IPS-18c (cell line): Measurements from ENCODE around the gene BFAR.

ENCODE experiments used
- H3K4me3 ChIP-seq: 2 replicates; pipeline ENCODE4 v1.7.0; 2013; ENCODE audit warnings: low read depth, mild to moderate bottlenecking, low read length, moderate library complexity; ENCODE audit not compliant: insufficient read depth
- H3K9me3 ChIP-seq: one replicate; pipeline ENCODE4 v1.6.1; 2013; ENCODE audit warnings: mild to moderate bottlenecking, low read length, moderate library complexity; ENCODE audit not compliant: control insufficient read depth, insufficient read depth

The BFAR gene, protein sequence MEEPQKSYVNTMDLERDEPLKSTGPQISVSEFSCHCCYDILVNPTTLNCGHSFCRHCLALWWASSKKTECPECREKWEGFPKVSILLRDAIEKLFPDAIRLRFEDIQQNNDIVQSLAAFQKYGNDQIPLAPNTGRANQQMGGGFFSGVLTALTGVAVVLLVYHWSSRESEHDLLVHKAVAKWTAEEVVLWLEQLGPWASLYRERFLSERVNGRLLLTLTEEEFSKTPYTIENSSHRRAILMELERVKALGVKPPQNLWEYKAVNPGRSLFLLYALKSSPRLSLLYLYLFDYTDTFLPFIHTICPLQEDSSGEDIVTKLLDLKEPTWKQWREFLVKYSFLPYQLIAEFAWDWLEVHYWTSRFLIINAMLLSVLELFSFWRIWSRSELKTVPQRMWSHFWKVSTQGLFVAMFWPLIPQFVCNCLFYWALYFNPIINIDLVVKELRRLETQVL

GRCh38 chr16:14632693-14633569, at the start of gene BFAR:
TSS of gene BFAR (plus strand) at chr16:14632951. CDS start at chr16:14644347, 11,396 bp downstream.
- H3K4me3 ChIP-seq: peak within 1 kb of the TSS; percentile 89
- H3K9me3 ChIP-seq: no peaks in the 10 kb centered on the region

GRCh38 chr16:14585287-14585686, 47.5 kb upstream of the BFAR start:
- H3K9me3 ChIP-seq: no peaks in the 10 kb centered on the region
- no peak overlapping the region for H3K4me3 ChIP-seq

GRCh38 chr16:14586637-14587305, 46.0 kb upstream of the BFAR start:
- H3K4me3 ChIP-seq: no peak overlapping the region

GRCh38 chr16:14600164-14600563, 32.6 kb upstream of the BFAR start:
- H3K4me3 ChIP-seq: no peak overlapping the region
- H3K9me3 ChIP-seq: no peaks in the 10 kb centered on the region

More at GRCh38 chr16:14586637-14587305, 46.0 kb upstream of the BFAR start:
- H3K9me3 ChIP-seq: no peaks in the 10 kb centered on the region

DNA sequence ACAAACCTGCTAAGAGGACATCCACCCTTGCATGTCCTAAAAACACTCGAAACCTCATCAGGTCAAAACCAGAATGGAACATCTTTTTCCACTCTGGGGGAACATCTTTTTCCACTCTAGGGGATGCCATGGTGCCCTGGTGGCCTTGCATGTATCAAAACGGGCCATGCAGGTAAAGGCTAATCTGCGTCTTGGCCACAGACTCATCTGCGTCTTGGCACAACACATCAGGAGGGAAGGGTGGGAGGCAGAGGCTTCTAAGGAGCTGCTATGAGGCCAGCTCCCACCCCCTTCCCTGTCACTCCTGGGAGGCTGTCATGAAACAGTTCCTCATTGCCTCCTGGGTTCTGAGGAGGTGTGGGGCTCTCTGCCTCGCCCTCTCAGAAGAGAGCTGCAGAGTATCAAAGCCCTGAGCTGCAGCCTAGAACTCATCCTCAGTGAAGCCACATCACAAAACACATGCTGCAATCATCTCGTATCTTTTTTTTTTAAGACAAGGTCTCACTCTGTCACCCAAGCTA, 30.2 kb upstream of the BFAR start:
- no peaks in the 10 kb centered on the region for H3K9me3 ChIP-seq
- H3K4me3 ChIP-seq: no peak overlapping the region

- Histone ChIP-seq H3K9me3 (no peaks in the 10 kb centered on the region), H3K4me3 (no peak overlapping the region)
Observed at GRCh38 chr16:14606102-14606501, 26.6 kb upstream of the BFAR start.

- no peak overlapping the region for H3K4me3 ChIP-seq
- no peaks in the 10 kb centered on the region for H3K9me3 ChIP-seq
Observed at GRCh38 chr16:14608111-14608566, 24.6 kb upstream of the BFAR start.

DNA sequence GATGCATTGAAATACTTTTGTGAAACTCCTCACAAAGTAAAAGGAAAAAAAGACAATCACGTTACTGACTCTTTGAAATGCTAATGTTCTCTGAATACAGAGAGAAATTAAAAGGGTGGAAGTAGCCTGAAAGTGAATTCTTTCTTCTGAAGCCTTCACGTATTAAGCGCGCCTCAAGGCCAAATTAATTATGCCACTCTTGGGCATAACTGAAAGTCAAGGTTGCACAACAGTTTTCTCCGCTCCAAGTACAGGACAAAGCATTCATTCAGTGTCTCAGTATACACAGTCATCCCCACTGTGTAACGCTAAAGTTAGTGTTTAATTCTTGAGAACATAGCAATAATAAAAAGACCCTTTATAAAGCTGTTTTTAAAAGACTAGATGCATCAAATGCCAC, 24.1 kb upstream of the BFAR start:
- Histone ChIP-seq H3K4me3 (no peak overlapping the region), H3K9me3 (no peaks in the 10 kb centered on the region)

DNA sequence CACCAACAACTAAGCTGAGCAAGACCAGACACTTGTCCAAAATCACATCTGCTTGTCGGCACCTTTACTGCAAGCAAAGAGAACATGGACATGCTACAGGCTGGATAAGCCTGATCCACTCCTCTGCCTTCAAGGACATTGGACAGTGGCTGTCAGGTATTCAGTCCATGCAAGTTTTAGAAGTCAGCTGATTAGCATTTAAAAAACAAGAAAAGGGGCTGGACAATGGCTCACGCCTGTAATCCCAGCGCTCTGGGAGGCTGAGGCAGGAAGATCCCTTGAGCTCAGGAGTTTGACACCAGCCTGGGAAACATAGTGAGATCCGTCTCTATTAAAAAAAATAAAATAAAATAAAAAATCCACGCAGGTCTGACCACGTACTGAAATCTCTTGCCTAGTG, 23.0 kb upstream of the BFAR start:
- no peak overlapping the region for H3K4me3 ChIP-seq

GRCh38 chr16:14611660-14612059, 21.1 kb upstream of the BFAR start:
- H3K9me3 ChIP-seq: no peaks in the 10 kb centered on the region
- H3K4me3 ChIP-seq: no peak overlapping the region

More for the DNA sequence above, 23.0 kb upstream of the BFAR start:
- H3K9me3 ChIP-seq: no peaks in the 10 kb centered on the region

DNA sequence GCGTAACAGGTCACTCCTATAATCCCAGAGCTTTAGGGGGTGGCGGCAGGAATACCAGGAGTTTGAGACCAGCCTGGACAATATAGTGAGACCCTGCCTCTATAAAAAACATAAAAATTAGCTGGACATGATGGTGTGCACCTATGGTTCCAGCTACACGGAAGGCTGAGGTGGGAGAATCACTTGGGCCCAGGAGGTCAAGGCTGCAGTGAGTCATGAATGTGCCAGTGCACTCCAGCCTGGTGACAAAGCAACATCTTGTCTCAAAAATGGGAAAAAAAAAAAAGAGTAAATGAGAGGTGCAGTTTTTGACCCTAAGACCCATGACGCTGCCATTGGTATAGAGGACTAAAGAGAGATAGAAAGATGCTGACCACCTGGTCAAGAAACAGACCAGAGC, 18.8 kb upstream of the BFAR start:
- Histone ChIP-seq H3K9me3 (no peaks in the 10 kb centered on the region), H3K4me3 (no peak overlapping the region)

DNA sequence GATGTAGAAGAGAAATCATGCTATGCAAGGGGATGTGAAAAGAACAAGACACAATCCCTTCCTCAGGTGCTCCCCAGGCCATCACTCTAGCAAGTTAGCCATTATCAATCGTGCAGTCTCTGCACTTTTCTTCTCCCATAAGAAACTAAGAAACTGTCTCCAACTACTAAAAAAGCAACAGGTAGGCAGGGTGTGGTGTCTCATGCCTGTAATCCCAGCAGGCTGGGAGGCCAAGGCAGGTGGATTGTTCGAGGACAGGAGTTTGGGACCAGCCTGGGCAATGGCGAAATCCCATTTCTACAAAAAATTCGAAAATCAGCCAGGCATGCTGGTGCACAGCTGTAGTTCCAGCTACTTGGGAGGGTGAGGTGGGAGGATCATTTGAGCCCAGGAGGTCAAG, 16.5 kb upstream of the BFAR start:
- Histone ChIP-seq H3K4me3 (no peak overlapping the region), H3K9me3 (no peaks in the 10 kb centered on the region)

DNA sequence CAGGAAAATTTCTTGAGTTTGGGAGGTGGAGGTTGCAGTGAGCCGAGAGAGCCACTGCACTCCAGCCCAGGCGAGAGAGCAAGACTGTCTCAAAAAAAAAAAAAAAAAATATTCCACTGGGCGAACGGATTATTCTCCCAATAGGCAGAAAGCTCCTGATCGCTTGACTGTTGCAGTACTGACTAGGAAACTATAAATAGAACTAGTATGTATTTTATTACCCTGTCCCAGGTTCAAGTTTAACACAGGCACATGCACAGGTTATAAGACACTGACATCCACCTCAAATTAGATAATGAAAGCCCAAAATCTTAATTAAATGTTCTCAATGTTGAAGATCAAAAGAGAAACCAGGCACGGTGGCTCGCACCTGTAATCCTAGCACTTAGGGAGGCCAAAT, 14.2 kb upstream of the BFAR start:
- Histone ChIP-seq H3K4me3 (no peak overlapping the region), H3K9me3 (no peaks in the 10 kb centered on the region)

GRCh38 chr16:14627078-14627477, 5.7 kb upstream of the BFAR start:
- Histone ChIP-seq H3K9me3 (no peaks in the 10 kb centered on the region), H3K4me3 (no peak overlapping the region)

GRCh38 chr16:14628806-14629611, 3.7 kb upstream of the BFAR start:
- peak overlapping the region; percentile 93 for H3K4me3 ChIP-seq
- H3K9me3 ChIP-seq: no peaks in the 10 kb centered on the region

- Histone ChIP-seq H3K4me3 (peak overlapping the region; percentile 93), H3K9me3 (no peaks in the 10 kb centered on the region)
Observed at GRCh38 chr16:14629612-14629918, 3.2 kb upstream of the BFAR start.
